OCI-LY1 (cell line): Measurements from ENCODE around the gene MOGAT1.

Source experiments
- H2AFZ ChIP-seq: fragments of 200-600 bp; sonication (generic), shearing (Covaris generic); 2 replicates; pipeline ENCODE4 v1.6.0; 2014; ENCODE audit warnings: antibody characterized with exemption, mild to moderate bottlenecking, low read length
- H3F3A ChIP-seq: fragments of 200-600 bp; sonication (generic), shearing (Covaris generic); 2 replicates; pipeline ENCODE4 v1.6.0; 2014; ENCODE audit warnings: mild to moderate bottlenecking, antibody characterized with exemption, low read length, moderate library complexity; ENCODE audit not compliant: insufficient read depth
- H3K27ac ChIP-seq: fragments of 200-600 bp; sonication (generic); 2 replicates; pipeline ENCODE4 v1.5.1; 2014; ENCODE audit warnings: low read length, mixed run types, mild to moderate bottlenecking, low read depth; ENCODE audit not compliant: poor library complexity, severe bottlenecking
- H3K27me3 ChIP-seq: fragments of 200-600 bp; sonication (generic); 2 replicates; pipeline ENCODE4 v1.6.0; 2014; ENCODE audit warnings: antibody characterized with exemption, mild to moderate bottlenecking, low read length, moderate library complexity; ENCODE audit not compliant: insufficient read depth
- H3K36me3 ChIP-seq: fragments of 200-600 bp; sonication (generic); 2 replicates; pipeline ENCODE4 v1.6.1; 2014; ENCODE audit warnings: mild to moderate bottlenecking, antibody characterized with exemption, low read length, moderate library complexity, mixed read lengths; ENCODE audit not compliant: insufficient read depth
- H3K4me1 ChIP-seq: fragments of 200-600 bp; sonication (generic); 2 replicates; pipeline ENCODE4 v1.5.1; 2014; ENCODE audit warnings: mild to moderate bottlenecking, low read length, moderate library complexity; ENCODE audit not compliant: insufficient read depth, severe bottlenecking
- H3K4me2 ChIP-seq: fragments of 200-600 bp; sonication (generic), shearing (Covaris generic); 2 replicates; pipeline ENCODE4 v1.6.1; 2014; ENCODE audit warnings: low read length
- H3K4me3 ChIP-seq: fragments of 200-600 bp; sonication (generic); 2 replicates; pipeline ENCODE4 v1.5.1; 2014; ENCODE audit warnings: low read length, low read depth, mild to moderate bottlenecking, mixed read lengths; ENCODE audit not compliant: poor library complexity, severe bottlenecking
- H3K79me2 ChIP-seq: fragments of 200-600 bp; shearing (Covaris generic); 2 replicates; pipeline ENCODE4 v1.6.1; 2016; ENCODE audit warnings: mixed run types, low read length, mixed read lengths; ENCODE audit not compliant: insufficient read depth
- H3K9ac ChIP-seq: fragments of 200-600 bp; sonication (generic), shearing (Covaris generic); 2 replicates; pipeline ENCODE4 v1.6.1; 2014; ENCODE audit warnings: mild to moderate bottlenecking, low read length, mixed read lengths
- H3K9me2 ChIP-seq: fragments of 200-600 bp; sonication (generic), shearing (Covaris generic); 2 replicates; pipeline ENCODE4 v1.6.1; 2014; ENCODE audit warnings: low read depth, mild to moderate bottlenecking, low read length, mixed read lengths
- H3K9me3 ChIP-seq: fragments of 200-600 bp; shearing (Covaris generic); 2 replicates; pipeline ENCODE4 v1.6.1; 2014; ENCODE audit warnings: low read length, mixed read lengths
- H4K20me1 ChIP-seq: fragments of 200-600 bp; sonication (generic), shearing (Covaris generic); 2 replicates; pipeline ENCODE4 v1.6.0; 2016; ENCODE audit warnings: mild to moderate bottlenecking, low read length; ENCODE audit not compliant: insufficient read depth
- CTCF ChIP-seq: fragments of 200-600 bp; sonication (generic), shearing (Covaris generic); IDR thresholded peaks from 2 replicates; pipeline ENCODE4 v1.5.1; 2017; ENCODE audit warnings: mild to moderate bottlenecking, antibody characterized with exemption, low read length, moderate library complexity, mixed read lengths
- EZH2 ChIP-seq: fragments of 200-600 bp; sonication (generic), shearing (Covaris generic); IDR thresholded peaks from 2 replicates; pipeline ENCODE4 v1.8.0; 2017; ENCODE audit warnings: borderline replicate concordance, mixed run types, mild to moderate bottlenecking, antibody characterized with exemption, low read length, moderate library complexity, mixed read lengths

The MOGAT1 gene

GRCh38 chr2:222671259-222672067 is at the start of gene MOGAT1:
TSS of gene MOGAT1 (plus strand) at chr2:222671658. CDS start at chr2:222671786, 128 bp downstream.
- Histone ChIP-seq H3F3A (no peaks in the 10 kb centered on the region), H3K36me3 (no peaks in the 10 kb centered on the region), H3K9me2 (no peaks in the 10 kb centered on the region), H3K79me2 (no peaks in the 10 kb centered on the region), H3K9ac (no peak within 1 kb of the TSS), H3K4me1 (no peaks in the 10 kb centered on the region), H3K4me3 (no peak within 1 kb of the TSS), H4K20me1 (no peaks in the 10 kb centered on the region), H3K4me2 (no peak within 1 kb of the TSS), H3K9me3 (no peaks in the 10 kb centered on the region), H3K27me3 (no peaks in the 10 kb centered on the region; the same call in 1 of the 2 replicates), H3K27ac (no peak within 1 kb of the TSS), H2AFZ (no peak within 1 kb of the TSS)
- no peak for TF ChIP-seq CTCF
- no peak for TF ChIP-seq EZH2

DNA sequence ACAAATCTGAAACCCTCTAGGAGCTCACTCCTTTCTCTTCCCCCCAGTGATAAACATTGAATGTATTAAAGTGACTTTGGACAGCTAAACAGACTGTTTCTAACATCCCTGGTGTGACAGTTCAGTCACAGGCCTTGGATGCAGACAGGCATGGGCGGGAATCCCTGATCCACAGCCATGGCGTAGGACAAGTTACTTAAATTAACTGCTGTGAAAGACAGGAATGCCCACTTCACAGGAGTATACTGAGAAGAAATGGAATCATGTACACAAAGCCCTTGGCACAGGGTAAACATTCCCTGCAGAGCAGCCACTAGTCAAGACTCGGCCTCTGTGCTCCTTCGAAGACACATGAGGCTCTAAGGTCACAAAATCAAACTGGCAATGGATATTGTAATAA is 49.6 kb upstream of the MOGAT1 start:
- Histone ChIP-seq H3F3A (no peaks in the 10 kb centered on the region), H3K9me2 (no peaks in the 10 kb centered on the region), H2AFZ (no peak overlapping the region), H3K27ac (no peak overlapping the region), H3K9me3 (no peaks in the 10 kb centered on the region), H3K4me3 (no peak overlapping the region), H3K79me2 (no peaks in the 10 kb centered on the region), H3K27me3 (no peaks in the 10 kb centered on the region), H3K9ac (no peak overlapping the region), H4K20me1 (no peaks in the 10 kb centered on the region), H3K4me1 (no peaks in the 10 kb centered on the region), H3K4me2 (no peak overlapping the region), H3K36me3 (peaks cover 80% of the 10 kb centered on the region)
- TF ChIP-seq CTCF: no peak
- TF ChIP-seq EZH2: no peak

DNA sequence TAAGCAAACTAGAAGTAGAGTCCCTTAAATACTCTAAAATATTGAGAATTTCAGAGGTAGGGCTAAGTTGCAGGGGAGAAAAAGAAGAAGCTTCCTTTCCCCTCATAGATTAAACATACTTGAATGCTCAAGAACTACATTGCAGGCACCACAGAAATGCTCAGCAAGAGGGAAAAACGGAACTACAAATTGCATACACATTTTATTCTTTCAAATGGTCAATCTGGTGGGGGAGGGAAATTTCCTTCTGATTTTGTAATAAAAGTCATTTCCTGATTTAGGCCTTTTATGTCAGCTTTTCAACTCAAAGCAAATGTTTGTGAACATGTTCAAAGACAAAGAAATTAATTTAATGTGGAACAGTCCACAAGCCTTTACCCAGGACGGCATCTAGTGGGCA is 48.5 kb upstream of the MOGAT1 start:
- H4K20me1 ChIP-seq: no peaks in the 10 kb centered on the region
- no peaks in the 10 kb centered on the region for H3K27me3 ChIP-seq
- H3K79me2 ChIP-seq: no peaks in the 10 kb centered on the region
- H3K9me2 ChIP-seq: no peaks in the 10 kb centered on the region
- no peak overlapping the region for H3K4me2 ChIP-seq
- H3K4me1 ChIP-seq: no peaks in the 10 kb centered on the region
- H3K4me3 ChIP-seq: no peak overlapping the region
- H3K9ac ChIP-seq: no peak overlapping the region
- peaks cover 85% of the 10 kb centered on the region for H3K36me3 ChIP-seq
- no peak for TF ChIP-seq CTCF
- no peak for TF ChIP-seq EZH2
- no peak overlapping the region for H3K27ac ChIP-seq
- no peak overlapping the region for H2AFZ ChIP-seq
- H3F3A ChIP-seq: no peaks in the 10 kb centered on the region
- no peaks in the 10 kb centered on the region for H3K9me3 ChIP-seq
